OCI-LY7 (cell line): ENCODE measurements around the gene CTRB1. TPM values are rescaled to one million over a fixed set of nuclear protein-coding genes. Genes with fewer than 3 reads are reported as not detected.
A peak's percentile ranks its signal among the peaks of the same experiment; 100 is the strongest.
"Not testable (repeated sequence)": the region's sequence is repeated elsewhere in the genome, so short reads cannot be mapped to it uniquely, and the experiment has no call there.

Experiments used
- BruUV-seq: library from RNA; stranded (reverse); fragments of 400-500 nt; replicated peaks from 2 replicates; lab custom pipeline; 2021; lab: Mats Ljungman, UMichigan
- CTCF ChIA-PET: fragments of 300-600 bp; sonication (Branson Sonifier 250); formaldehyde crosslinking; loops from one replicate; lab custom pipeline; 2022; ENCODE audit warnings: antibody characterized with exemption; ENCODE audit not compliant: unreplicated experiment; lab: Charles Lee
- POLR2A ChIA-PET: fragments of 300-600 bp; sonication (Branson Sonifier 250); formaldehyde crosslinking; loops from one replicate; lab custom pipeline; 2022; ENCODE audit warnings: antibody characterized with exemption; lab: Charles Lee
- DNase-seq: peaks from one replicate; pipeline ENCODE4 v3.0.0-alpha.2; 2015; ENCODE audit warnings: low spot score
- H2AFZ ChIP-seq: fragments of 200-600 bp; sonication (generic), shearing (Covaris generic); 2 replicates; pipeline ENCODE4 v1.6.1; 2014; ENCODE audit warnings: mild to moderate bottlenecking, antibody characterized with exemption, low read length, moderate library complexity
- H3K27ac ChIP-seq: fragments of 200-600 bp; sonication (generic); 2 replicates; pipeline ENCODE4 v1.5.1; 2014; ENCODE audit warnings: mixed run types, low read depth, mild to moderate bottlenecking, moderate library complexity, low read length, inconsistent platforms; ENCODE audit not compliant: poor library complexity, severe bottlenecking
- H3K36me3 ChIP-seq: fragments of 200-600 bp; sonication (generic); 2 replicates; pipeline ENCODE4 v1.6.1; 2014; ENCODE audit warnings: mild to moderate bottlenecking, antibody characterized with exemption, low read length, moderate library complexity, mixed read lengths; ENCODE audit not compliant: insufficient read depth
- H3K4me1 ChIP-seq: fragments of 200-600 bp; sonication (generic); 2 replicates; pipeline ENCODE4 v1.5.1; 2014; ENCODE audit warnings: mild to moderate bottlenecking, low read length; ENCODE audit not compliant: insufficient read depth, poor library complexity, severe bottlenecking
- H3K4me2 ChIP-seq: fragments of 200-600 bp; sonication (generic); 2 replicates; pipeline ENCODE4 v1.6.1; 2014; ENCODE audit warnings: mild to moderate bottlenecking, low read length
- H3K4me3 ChIP-seq: fragments of 200-600 bp; sonication (generic); 2 replicates; pipeline ENCODE4 v1.5.1; 2014; ENCODE audit warnings: mild to moderate bottlenecking, low read depth, low read length; ENCODE audit not compliant: poor library complexity, severe bottlenecking
- H3K79me2 ChIP-seq: fragments of 200-600 bp; sonication (generic); 2 replicates; pipeline ENCODE4 v1.6.1; 2016; ENCODE audit warnings: low read depth, mild to moderate bottlenecking, low read length, moderate library complexity, mixed read lengths; ENCODE audit not compliant: insufficient read depth
- H3K9me2 ChIP-seq: fragments of 200-600 bp; sonication (generic); 2 replicates; pipeline ENCODE4 v1.6.1; 2016; ENCODE audit warnings: mild to moderate bottlenecking, low read length, mixed read lengths; ENCODE audit not compliant: insufficient read depth
- H3K9me3 ChIP-seq: fragments of 200-600 bp; sonication (generic); 2 replicates; pipeline ENCODE4 v1.6.1; 2014; ENCODE audit warnings: mild to moderate bottlenecking, mixed run types, low read length, mixed read lengths
- H4K20me1 ChIP-seq: fragments of 200-600 bp; sonication (generic); 2 replicates; pipeline ENCODE4 v1.6.1; 2014; ENCODE audit warnings: mild to moderate bottlenecking, antibody characterized with exemption, low read length, moderate library complexity, mixed read lengths; ENCODE audit not compliant: insufficient read depth
- CTCF ChIP-seq: fragments of 200-600 bp; sonication (generic); conservative IDR thresholded peaks from 2 replicates; pipeline ENCODE4 v1.5.1; 2014; ENCODE audit warnings: mild to moderate bottlenecking, antibody characterized with exemption, low read length, moderate library complexity, mixed read lengths
- EZH2phosphoT487 ChIP-seq: fragments of 200-600 bp; sonication (generic); IDR thresholded peaks from 2 replicates; pipeline ENCODE4 v1.6.1; 2018; ENCODE audit warnings: low read depth, borderline replicate concordance, mild to moderate bottlenecking, mixed run types, antibody characterized with exemption, low read length, moderate library complexity, mixed read lengths
- intact Hi-C: fragments of 100-400 bp; cut with micrococcal nuclease; formaldehyde crosslinking; loops from one replicate; pipeline ENCODE4 v1.10.0; 2022; ENCODE audit not compliant: unreplicated experiment
- total RNA-seq, 2 experiments: library from RNA; depleted of rRNA in 1 of 2; stranded (reverse); fragments of >200 nt in 1 of 2; shearing (Covaris generic) in 1 of 2; gene quantifications; 2 replicates each; pipeline ENCODE4 v1.2.3, GENCODE V29; 2014 to 2022

The CTRB1 gene
- total RNA-seq, 2 experiments from 2014 or later = not detected

- BruUV-seq = no TSS peak
- peak overlapping the region; percentile 74; the same call in 1 of the 2 replicates for H2AFZ ChIP-seq
- peak; percentile 11 for DNase-seq
- H3K4me1 ChIP-seq = no peaks in the 10 kb centered on the region
- no peaks in the 10 kb centered on the region for H3K36me3 ChIP-seq
- no peaks in the 10 kb centered on the region for H4K20me1 ChIP-seq
- H3K4me2 ChIP-seq = peak overlapping the region; percentile 11; the same call in 1 of the 2 replicates
- no peak overlapping the region for H3K4me3 ChIP-seq
- intact Hi-C loops = loop anchor here (2.0 kb wide), 1 partner anchor 17 kb away; no protein-coding TSS in a partner anchor
- POLR2A ChIA-PET = interaction anchor here (0.5 to 1.2 kb wide), 8 partner anchors 11 to 268 kb away, joined by 3 to 7 read pairs (median 4); no protein-coding TSS in a partner anchor
- CTCF ChIA-PET = interaction anchor here (0.6 to 1.2 kb wide), 2 partner anchors 13 to 93 kb away, joined by 3 to 4 read pairs; no protein-coding TSS in a partner anchor
- no peak overlapping the region for H3K27ac ChIP-seq
- H3K9me2 ChIP-seq = no peaks in the 10 kb centered on the region
- no peak for TF ChIP-seq CTCF
- no peak for TF ChIP-seq EZH2phosphoT487
- no peaks in the 10 kb centered on the region for H3K79me2 ChIP-seq
- H3K9me3 ChIP-seq = no peaks in the 10 kb centered on the region
Measured at GRCh38 chr16:75219838-75220237, 1.1 kb downstream of the CTRB1 start.

GRCh38 chr16:75222271-75222783 lies 3.5 kb downstream of the CTRB1 start:
- H4K20me1 ChIP-seq = no peaks in the 10 kb centered on the region
- H3K4me2 ChIP-seq = no peak overlapping the region
- ChIA-PET CTCF (no interaction called here), POLR2A (no interaction called here)
- no peaks in the 10 kb centered on the region for H3K79me2 ChIP-seq
- intact Hi-C loops = no loop called here
- H3K4me3 ChIP-seq = no peak overlapping the region
- TF ChIP-seq EZH2phosphoT487 (no peak), CTCF (no peak)
- H3K27ac ChIP-seq = no peak overlapping the region
- H3K36me3 ChIP-seq = no peaks in the 10 kb centered on the region
- no peak overlapping the region for H2AFZ ChIP-seq
- DNase-seq = no peak
- no peaks in the 10 kb centered on the region for H3K9me3 ChIP-seq
- no TSS peak for BruUV-seq
- no peaks in the 10 kb centered on the region for H3K4me1 ChIP-seq
- H3K9me2 ChIP-seq = no peaks in the 10 kb centered on the region

- H3K27ac ChIP-seq, BruUV-seq, CTCF ChIA-PET, H3K9me3 ChIP-seq, H3K36me3 ChIP-seq, DNase-seq, H3K4me2 ChIP-seq, H2AFZ ChIP-seq, H3K79me2 ChIP-seq, H3K4me1 ChIP-seq, POLR2A ChIA-PET, H3K4me3 ChIP-seq, H3K9me2 ChIP-seq, intact Hi-C loops, H4K20me1 ChIP-seq: not testable (repeated sequence)
Measured at GRCh38 chr16:75223129-75223528, 4.3 kb downstream of the CTRB1 start.
